Activated CD4-positive, alpha-beta memory T cell treated with anti-CD3 and anti-CD28 coated beads, Interleukin-2, amount 10 ng/mL, durations not matched to agents 7 days and 5 days (primary cell): ENCODE measurements around the gene TBC1D8. TPM values are rescaled to one million over a fixed set of nuclear protein-coding genes. Genes with fewer than 3 reads are reported as not detected.

ENCODE experiments used
- CTCF ChIA-PET: fragments of 350-600 bp; sonication (Branson Sonifier 250); formaldehyde crosslinking; loops from one replicate; lab custom pipeline; 2021; ENCODE audit warnings: antibody characterized with exemption, inconsistent platforms; lab: Charles Lee
- POLR2A ChIA-PET: fragments of 350-600 bp; sonication (Branson Sonifier 250); formaldehyde crosslinking; loops from one replicate; lab custom pipeline; 2021; ENCODE audit warnings: antibody characterized with exemption; lab: Charles Lee
- DNase-seq: peaks from one replicate; pipeline ENCODE4 v3.0.0-alpha.2; 2020
- H3K27ac Mint-ChIP-seq: one replicate; pipeline ENCODE4 v1.8.0; 2021; ENCODE audit warnings: mild to moderate bottlenecking, mixed read lengths
- H3K27me3 Mint-ChIP-seq: one replicate; pipeline ENCODE4 v1.8.0; 2021; ENCODE audit warnings: mixed read lengths
- H3K36me3 Mint-ChIP-seq: one replicate; pipeline ENCODE4 v1.8.0; 2021; ENCODE audit warnings: low read depth, mixed read lengths
- H3K4me1 Mint-ChIP-seq: one replicate; pipeline ENCODE4 v1.8.0; 2021; ENCODE audit warnings: mixed read lengths
- H3K4me3 Mint-ChIP-seq: one replicate; pipeline ENCODE4 v1.8.0; 2021; ENCODE audit warnings: mild to moderate bottlenecking, mixed read lengths
- H3K9me3 Mint-ChIP-seq: one replicate; pipeline ENCODE4 v1.8.0; 2021; ENCODE audit warnings: mixed read lengths
- total RNA-seq, 2 experiments: library from RNA; stranded (reverse); gene quantifications; one replicate each; pipeline ENCODE4 v1.2.3, GENCODE V29; 2021

The TBC1D8 gene
- total RNA-seq, 2 experiments from 2014 or later, result 0.58 to 0.63 TPM

DNA sequence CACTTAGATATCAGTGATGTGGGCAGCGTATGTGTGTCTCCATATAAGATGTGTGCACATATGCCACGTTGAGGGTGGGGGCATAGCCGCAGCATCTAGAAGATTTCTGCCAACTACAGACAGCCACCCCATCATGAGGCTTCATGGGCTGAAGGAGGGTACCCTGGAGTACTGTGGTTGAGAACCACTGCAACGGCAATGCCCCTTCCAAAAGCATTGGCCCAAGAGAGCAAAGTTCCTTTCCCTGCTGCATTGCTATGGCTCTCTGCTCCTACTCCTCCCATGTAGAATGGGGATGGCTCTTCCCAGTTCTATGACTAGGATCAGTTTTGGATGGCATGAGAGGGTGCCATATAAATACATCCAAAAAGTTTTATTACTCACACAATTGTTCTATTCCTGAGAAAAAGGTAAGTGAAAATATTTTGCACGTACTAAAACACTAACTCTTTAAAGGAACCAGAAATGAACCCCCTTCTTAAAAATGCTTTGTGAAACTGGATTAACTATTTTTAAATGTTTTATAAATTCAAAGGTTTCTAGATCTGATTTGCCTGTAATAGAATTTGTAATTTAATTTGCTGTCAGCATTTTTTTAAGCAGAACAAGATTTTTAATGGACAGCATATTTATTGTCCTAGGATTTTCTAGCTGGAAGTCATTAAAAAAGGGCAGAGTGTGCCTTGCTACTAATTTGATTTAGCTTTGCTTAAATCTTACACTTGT, 153.5 kb downstream of the TBC1D8 start:
- DNase-seq, result no peak
- no peak overlapping the region for H3K27ac Mint-ChIP-seq
- H3K27me3 Mint-ChIP-seq, result peaks cover 3% of the 10 kb centered on the region
- peaks cover 12% of the 10 kb centered on the region for H3K36me3 Mint-ChIP-seq
- peaks cover 12% of the 10 kb centered on the region for H3K4me1 Mint-ChIP-seq
- H3K4me3 Mint-ChIP-seq, result no peak overlapping the region
- CTCF ChIA-PET, result no interaction called here
- POLR2A ChIA-PET, result no interaction called here
- H3K9me3 Mint-ChIP-seq, result peaks cover 3% of the 10 kb centered on the region

DNA sequence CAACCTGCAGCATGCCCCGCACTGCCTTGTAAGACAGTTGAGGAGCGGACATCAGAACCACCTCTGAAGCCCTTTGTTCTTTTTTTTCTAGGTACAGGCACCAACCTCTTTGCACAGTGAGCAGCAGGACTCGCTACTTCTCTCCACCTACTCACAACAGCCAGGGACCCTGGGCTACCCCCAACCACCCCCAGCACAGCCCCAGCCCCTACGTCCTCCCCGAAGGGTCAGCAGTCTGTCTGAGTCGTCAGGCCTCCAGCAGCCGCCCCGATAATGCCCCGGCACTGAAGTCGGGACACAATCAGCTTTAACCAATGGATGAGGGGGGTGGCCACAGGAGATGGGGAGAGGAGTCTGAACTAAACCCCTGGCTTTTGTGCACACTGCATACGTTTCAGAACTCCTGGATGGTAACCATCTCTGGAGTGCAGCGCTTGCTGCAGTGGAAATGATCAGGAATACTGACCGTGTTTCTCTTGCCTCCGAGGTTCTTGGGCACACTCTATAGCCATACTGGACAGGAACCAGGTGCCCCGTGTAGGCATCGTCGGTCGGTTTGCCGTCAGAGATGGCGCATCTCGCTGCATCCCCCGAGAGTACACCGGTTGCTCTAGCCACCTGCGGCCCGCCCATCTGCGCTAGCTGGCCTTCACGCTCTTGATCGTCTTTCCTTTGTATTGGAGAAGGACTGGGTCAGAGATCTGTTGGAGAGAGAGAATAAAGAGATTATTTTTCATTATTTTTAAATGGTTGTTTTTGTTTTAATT, 155.7 kb downstream of the TBC1D8 start:
- no peak for DNase-seq
- peaks cover 6% of the 10 kb centered on the region for H3K4me1 Mint-ChIP-seq
- peaks cover 3% of the 10 kb centered on the region for H3K27me3 Mint-ChIP-seq
- H3K4me3 Mint-ChIP-seq, result no peak overlapping the region
- no peaks in the 10 kb centered on the region for H3K9me3 Mint-ChIP-seq
- H3K27ac Mint-ChIP-seq, result no peak overlapping the region
- ChIA-PET CTCF (no interaction called here), POLR2A (no interaction called here)
- no peaks in the 10 kb centered on the region for H3K36me3 Mint-ChIP-seq

GRCh38 chr2:100993294-100993693, 157.9 kb downstream of the TBC1D8 start:
- H3K36me3 Mint-ChIP-seq, result no peaks in the 10 kb centered on the region
- no peaks in the 10 kb centered on the region for H3K9me3 Mint-ChIP-seq
- H3K27me3 Mint-ChIP-seq, result no peaks in the 10 kb centered on the region
- H3K27ac Mint-ChIP-seq, result no peak overlapping the region
- no peak overlapping the region for H3K4me3 Mint-ChIP-seq
- peaks cover 6% of the 10 kb centered on the region for H3K4me1 Mint-ChIP-seq
- POLR2A ChIA-PET, result no interaction called here
- CTCF ChIA-PET, result no interaction called here
- DNase-seq, result no peak

GRCh38 chr2:100992262-100992661, 158.9 kb downstream of the TBC1D8 start:
- no peaks in the 10 kb centered on the region for H3K27me3 Mint-ChIP-seq
- H3K36me3 Mint-ChIP-seq, result no peaks in the 10 kb centered on the region
- ChIA-PET CTCF (no interaction called here), POLR2A (no interaction called here)
- no peak overlapping the region for H3K4me3 Mint-ChIP-seq
- H3K4me1 Mint-ChIP-seq, result peaks cover 6% of the 10 kb centered on the region
- no peaks in the 10 kb centered on the region for H3K9me3 Mint-ChIP-seq
- H3K27ac Mint-ChIP-seq, result no peak overlapping the region
- no peak for DNase-seq

- Mint-ChIP-seq H3K27ac (no peak overlapping the region), H3K4me3 (no peak overlapping the region), H3K9me3 (no peaks in the 10 kb centered on the region), H3K27me3 (no peaks in the 10 kb centered on the region), H3K36me3 (no peaks in the 10 kb centered on the region), H3K4me1 (peaks cover 6% of the 10 kb centered on the region)
- POLR2A ChIA-PET, result no interaction called here
- DNase-seq, result no peak
- CTCF ChIA-PET, result no interaction called here
Measured at GRCh38 chr2:100991404-100991773, 159.8 kb downstream of the TBC1D8 start.

- H3K4me3 Mint-ChIP-seq, result no peak overlapping the region
- CTCF ChIA-PET, result no interaction called here
- no peak for DNase-seq
- POLR2A ChIA-PET, result interaction anchor here (1.5 kb wide), 1 partner anchor 11 kb away, joined by 3 read pairs; the partner anchor contains the start of gene RPL31
- no peaks in the 10 kb centered on the region for H3K27me3 Mint-ChIP-seq
- no peak overlapping the region for H3K27ac Mint-ChIP-seq
- H3K9me3 Mint-ChIP-seq, result no peaks in the 10 kb centered on the region
- H3K36me3 Mint-ChIP-seq, result no peaks in the 10 kb centered on the region
- peaks cover 6% of the 10 kb centered on the region for H3K4me1 Mint-ChIP-seq
Measured at GRCh38 chr2:100990650-100991403, 160.4 kb downstream of the TBC1D8 start.

- no peak overlapping the region for H3K27ac Mint-ChIP-seq
- H3K36me3 Mint-ChIP-seq, result no peaks in the 10 kb centered on the region
- ChIA-PET CTCF (interaction anchor here (1.3 kb wide), 1 partner anchor 12 kb away, joined by 3 read pairs; no protein-coding TSS in a partner anchor), POLR2A (interaction anchor here (1.5 kb wide), 1 partner anchor 12 kb away, joined by 3 read pairs; the partner anchor contains the start of gene RPL31)
- H3K4me3 Mint-ChIP-seq, result no peak overlapping the region
- no peaks in the 10 kb centered on the region for H3K9me3 Mint-ChIP-seq
- no peaks in the 10 kb centered on the region for H3K27me3 Mint-ChIP-seq
- no peak for DNase-seq
- H3K4me1 Mint-ChIP-seq, result peaks cover 6% of the 10 kb centered on the region
Measured at GRCh38 chr2:100990166-100990565, 161.0 kb downstream of the TBC1D8 start.

GRCh38 chr2:100989666-100990065, 161.5 kb downstream of the TBC1D8 start:
- Mint-ChIP-seq H3K27me3 (peaks cover 3% of the 10 kb centered on the region), H3K4me3 (no peak overlapping the region), H3K36me3 (no peaks in the 10 kb centered on the region), H3K27ac (no peak overlapping the region), H3K4me1 (peaks cover 6% of the 10 kb centered on the region), H3K9me3 (no peaks in the 10 kb centered on the region)
- ChIA-PET POLR2A (interaction anchor here (1.5 kb wide), 1 partner anchor 12 kb away, joined by 3 read pairs; the partner anchor contains the start of gene RPL31), CTCF (interaction anchor here (1.3 to 5.5 kb wide), 2 partner anchors 11 to 381 kb away, joined by 3 to 55 read pairs; no protein-coding TSS in a partner anchor)
- no peak for DNase-seq

DNA sequence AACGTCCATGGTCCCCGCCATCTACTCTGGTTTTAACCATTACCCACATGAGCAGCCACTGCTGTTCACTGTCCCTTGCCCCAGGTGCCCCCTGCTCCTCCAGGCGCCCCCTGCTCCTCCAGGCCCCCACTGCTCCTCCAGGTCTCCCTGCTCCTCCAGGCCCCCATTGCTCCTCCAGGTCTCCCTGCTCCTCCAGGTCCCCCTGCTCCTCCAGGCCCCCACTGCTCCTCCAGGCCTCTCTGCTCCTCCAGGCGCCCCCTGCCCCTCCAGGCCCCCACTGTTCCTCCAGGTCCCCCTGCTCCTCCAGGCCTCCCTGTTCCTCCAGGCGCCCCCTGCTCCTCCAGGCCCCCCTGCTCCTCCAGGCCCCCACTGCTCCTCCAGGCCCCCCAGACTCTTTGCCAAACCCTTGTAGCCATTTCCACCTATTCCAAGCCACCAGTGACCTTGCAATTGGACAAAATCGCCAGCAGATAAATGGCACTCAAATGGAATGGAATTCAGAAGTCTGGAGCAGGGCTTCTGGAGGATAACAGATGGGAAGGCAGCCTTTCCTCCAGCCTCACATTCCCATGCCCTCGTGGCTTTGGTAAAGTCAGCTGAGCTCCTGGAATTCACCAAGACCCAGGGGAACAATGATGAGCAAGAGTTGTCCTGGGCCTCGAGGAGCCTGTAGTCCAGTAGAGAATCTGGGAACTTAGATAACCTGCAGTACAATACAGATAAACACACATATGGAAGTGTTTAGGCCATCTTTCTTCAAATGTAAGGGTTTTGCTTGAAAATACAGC, 162.4 kb downstream of the TBC1D8 start:
- Mint-ChIP-seq H3K4me1 (peaks cover 6% of the 10 kb centered on the region), H3K4me3 (no peak overlapping the region), H3K36me3 (no peaks in the 10 kb centered on the region), H3K27ac (no peak overlapping the region), H3K9me3 (no peaks in the 10 kb centered on the region), H3K27me3 (peaks cover 3% of the 10 kb centered on the region)
- no peak for DNase-seq
- ChIA-PET POLR2A (no interaction called here), CTCF (interaction anchor here (1.3 to 5.5 kb wide), 2 partner anchors 10 to 380 kb away, joined by 3 to 55 read pairs; no protein-coding TSS in a partner anchor)

GRCh38 chr2:100987974-100988373, 163.2 kb downstream of the TBC1D8 start:
- DNase-seq, result no peak
- POLR2A ChIA-PET, result interaction anchor here (0.9 to 1.5 kb wide), 2 partner anchors 14 to 25 kb away, joined by 3 to 11 read pairs; partner anchors contain the start of gene RPL31
- Mint-ChIP-seq H3K9me3 (no peaks in the 10 kb centered on the region), H3K4me3 (no peak overlapping the region), H3K36me3 (no peaks in the 10 kb centered on the region), H3K4me1 (peaks cover 6% of the 10 kb centered on the region), H3K27me3 (peaks cover 3% of the 10 kb centered on the region), H3K27ac (no peak overlapping the region)
- CTCF ChIA-PET, result interaction anchor here (0.9 to 5.5 kb wide), 2 partner anchors 380 to 561 kb away, joined by 3 to 55 read pairs; no protein-coding TSS in a partner anchor

GRCh38 chr2:100987536-100987935, 163.6 kb downstream of the TBC1D8 start:
- no peaks in the 10 kb centered on the region for H3K36me3 Mint-ChIP-seq
- peaks cover 3% of the 10 kb centered on the region for H3K4me1 Mint-ChIP-seq
- CTCF ChIA-PET, result interaction anchor here (0.9 to 5.5 kb wide), 2 partner anchors 379 to 560 kb away, joined by 3 to 55 read pairs; no protein-coding TSS in a partner anchor
- H3K27me3 Mint-ChIP-seq, result peaks cover 3% of the 10 kb centered on the region
- no peak overlapping the region for H3K4me3 Mint-ChIP-seq
- no peak overlapping the region for H3K27ac Mint-ChIP-seq
- no peaks in the 10 kb centered on the region for H3K9me3 Mint-ChIP-seq
- no peak for DNase-seq
- POLR2A ChIA-PET, result interaction anchor here (0.9 to 1.5 kb wide), 2 partner anchors 15 to 25 kb away, joined by 3 to 11 read pairs; partner anchors contain the start of gene RPL31

- H3K36me3 Mint-ChIP-seq, result no peaks in the 10 kb centered on the region
- no peak overlapping the region for H3K4me3 Mint-ChIP-seq
- no peak overlapping the region for H3K27ac Mint-ChIP-seq
- DNase-seq, result no peak
- H3K27me3 Mint-ChIP-seq, result peaks cover 3% of the 10 kb centered on the region
- no peaks in the 10 kb centered on the region for H3K4me1 Mint-ChIP-seq
- H3K9me3 Mint-ChIP-seq, result no peaks in the 10 kb centered on the region
- ChIA-PET CTCF (interaction anchor here (0.9 to 5.5 kb wide), 5 partner anchors 16 to 378 kb away, joined by 3 to 55 read pairs (median 3); partner anchors contain the start of gene RPL31), POLR2A (interaction anchor here (1.4 kb wide), 1 partner anchor 15 kb away, joined by 5 read pairs; the partner anchor contains the start of gene RPL31)
Measured at GRCh38 chr2:100986157-100986556, 165.0 kb downstream of the TBC1D8 start.
